ENCODE data around the gene SLC12A3.

SLC12A3 gene

DNA sequence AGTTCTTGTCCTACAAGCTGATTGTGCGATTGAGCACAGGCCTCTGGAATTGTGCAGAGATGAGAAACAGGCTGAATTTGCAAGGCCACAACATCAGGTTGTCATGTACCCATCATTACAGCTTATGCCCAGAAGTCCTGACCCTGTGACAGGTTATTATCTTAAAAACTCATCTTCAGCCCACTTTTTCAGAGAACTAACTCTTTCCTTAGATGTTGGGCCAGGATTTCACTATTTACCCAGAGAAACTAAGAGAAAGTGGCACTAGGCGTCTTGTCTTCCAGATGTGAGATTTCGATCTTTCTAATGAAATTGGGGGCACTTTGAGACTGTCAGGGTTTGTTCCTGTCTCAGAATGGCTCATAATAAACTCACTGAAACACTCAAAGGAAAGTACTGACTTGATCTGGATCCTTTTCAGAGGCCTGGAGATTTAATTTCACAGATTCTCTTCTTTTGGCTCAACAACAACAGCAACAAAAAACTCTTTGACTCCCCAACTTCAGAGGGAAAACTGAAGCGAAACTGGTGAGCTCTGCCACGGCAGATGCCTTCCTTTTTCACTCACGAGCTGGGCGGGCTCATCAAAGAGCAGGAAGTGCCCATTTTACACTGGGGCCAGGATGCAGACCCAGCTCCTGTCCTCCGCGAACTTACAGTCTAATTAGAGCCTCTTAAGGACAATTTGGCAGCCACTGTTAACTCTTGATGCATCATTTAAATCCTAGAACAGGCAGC lies 17.7 kb upstream of the SLC12A3 start:
- Histone ChIP-seq H3K27me3 (ENCODE audit: insufficient read depth, insufficient read length) (no peaks in the 10 kb centered on the region), H3K9ac (ENCODE audit: insufficient read length, low read depth) (no peak overlapping the region), H3K9me3 (ENCODE audit: insufficient read depth, low read length) (peaks cover 16% of the 10 kb centered on the region), H3K36me3 (ENCODE audit: insufficient read depth, insufficient read length, low read length) (peaks cover 38% of the 10 kb centered on the region), H3K4me1 (ENCODE audit: insufficient read depth, insufficient read length) (peaks cover 13% of the 10 kb centered on the region), H3K4me3 (ENCODE audit: insufficient read length, low read depth) (no peak overlapping the region)
- no peak for DNase-seq (ENCODE audit: low read depth, low spot score)
- no peak for TF ChIP-seq SUZ12 (IDR thresholded peaks at IDR 0.05; ENCODE audit: extremely low read depth, insufficient read depth, insufficient read length)
- no peak for TF ChIP-seq YY1 (IDR thresholded peaks at IDR 0.05; ENCODE audit: insufficient read depth, insufficient read length)
- no peak for TF ChIP-seq ZNF274 (IDR thresholded peaks at IDR 0.05; ENCODE audit: low read depth, low read length)

GRCh38 chr16:56848029-56848936 lies 16.7 kb upstream of the SLC12A3 start:
- no peak overlapping the region for H3K4me3 ChIP-seq (ENCODE audit: insufficient read length, low read depth)
- no peak for DNase-seq (ENCODE audit: low read depth, low spot score)
- no peak overlapping the region for H3K9ac ChIP-seq (ENCODE audit: insufficient read length, low read depth)
- no peaks in the 10 kb centered on the region for H3K27me3 ChIP-seq (ENCODE audit: insufficient read depth, insufficient read length)
- H3K9me3 ChIP-seq (ENCODE audit: insufficient read depth, low read length) = peaks cover 16% of the 10 kb centered on the region
- peaks cover 29% of the 10 kb centered on the region for H3K36me3 ChIP-seq (ENCODE audit: insufficient read depth, insufficient read length, low read length)
- TF ChIP-seq SUZ12 (IDR thresholded peaks at IDR 0.05; ENCODE audit: extremely low read depth, insufficient read depth, insufficient read length) (no peak), ZNF274 (IDR thresholded peaks at IDR 0.05; ENCODE audit: low read depth, low read length) (no peak), YY1 (IDR thresholded peaks at IDR 0.05; ENCODE audit: insufficient read depth, insufficient read length) (no peak)
- peaks cover 13% of the 10 kb centered on the region for H3K4me1 ChIP-seq (ENCODE audit: insufficient read depth, insufficient read length)

DNA sequence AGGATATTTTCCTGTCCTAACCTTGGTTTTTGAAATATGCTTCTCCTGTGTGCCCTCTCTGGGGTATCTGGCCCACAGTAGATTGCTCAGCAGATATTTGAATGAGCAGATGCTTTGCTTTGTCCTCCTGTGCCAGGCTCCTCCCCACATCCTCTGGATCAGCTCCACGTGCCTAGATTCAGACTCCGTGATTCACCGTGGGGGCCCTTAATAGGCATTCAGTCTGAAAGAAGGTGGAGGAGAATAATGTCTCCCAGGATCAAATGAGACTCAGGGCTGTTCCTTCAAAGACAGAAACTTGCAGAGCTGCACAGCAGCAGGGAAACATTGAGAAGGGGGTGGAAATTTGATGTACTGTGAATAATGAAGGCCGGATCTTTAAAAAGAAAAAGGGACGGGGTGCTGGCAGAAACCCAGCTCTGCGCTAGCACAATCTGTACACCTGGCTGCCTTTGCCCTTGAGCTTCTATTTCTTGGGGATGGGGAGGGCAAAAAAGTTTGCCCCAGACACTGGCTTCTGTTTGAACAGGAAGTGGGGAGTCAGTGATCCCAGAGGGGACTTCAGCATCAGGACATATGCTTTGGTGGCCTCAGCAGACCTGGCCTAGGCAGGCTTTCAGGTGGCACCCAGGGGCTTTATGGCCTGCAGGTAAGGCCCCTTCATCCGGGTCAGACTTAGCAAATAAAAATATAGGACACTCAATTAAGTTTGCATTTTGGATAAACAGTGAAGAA lies 15.9 kb upstream of the SLC12A3 start:
- no peak for TF ChIP-seq ZNF274 (IDR thresholded peaks at IDR 0.05; ENCODE audit: low read depth, low read length)
- no peak for TF ChIP-seq SUZ12 (IDR thresholded peaks at IDR 0.05; ENCODE audit: extremely low read depth, insufficient read depth, insufficient read length)
- TF ChIP-seq YY1 (IDR thresholded peaks at IDR 0.05; ENCODE audit: insufficient read depth, insufficient read length) = no peak
- peaks cover 21% of the 10 kb centered on the region for H3K36me3 ChIP-seq (ENCODE audit: insufficient read depth, insufficient read length, low read length)
- peaks cover 16% of the 10 kb centered on the region for H3K9me3 ChIP-seq (ENCODE audit: insufficient read depth, low read length)
- no peak for DNase-seq (ENCODE audit: low read depth, low spot score)
- no peak overlapping the region for H3K4me3 ChIP-seq (ENCODE audit: insufficient read length, low read depth)
- no peak overlapping the region for H3K9ac ChIP-seq (ENCODE audit: insufficient read length, low read depth)
- H3K27me3 ChIP-seq (ENCODE audit: insufficient read depth, insufficient read length) = no peaks in the 10 kb centered on the region
- peaks cover 13% of the 10 kb centered on the region for H3K4me1 ChIP-seq (ENCODE audit: insufficient read depth, insufficient read length)

DNA sequence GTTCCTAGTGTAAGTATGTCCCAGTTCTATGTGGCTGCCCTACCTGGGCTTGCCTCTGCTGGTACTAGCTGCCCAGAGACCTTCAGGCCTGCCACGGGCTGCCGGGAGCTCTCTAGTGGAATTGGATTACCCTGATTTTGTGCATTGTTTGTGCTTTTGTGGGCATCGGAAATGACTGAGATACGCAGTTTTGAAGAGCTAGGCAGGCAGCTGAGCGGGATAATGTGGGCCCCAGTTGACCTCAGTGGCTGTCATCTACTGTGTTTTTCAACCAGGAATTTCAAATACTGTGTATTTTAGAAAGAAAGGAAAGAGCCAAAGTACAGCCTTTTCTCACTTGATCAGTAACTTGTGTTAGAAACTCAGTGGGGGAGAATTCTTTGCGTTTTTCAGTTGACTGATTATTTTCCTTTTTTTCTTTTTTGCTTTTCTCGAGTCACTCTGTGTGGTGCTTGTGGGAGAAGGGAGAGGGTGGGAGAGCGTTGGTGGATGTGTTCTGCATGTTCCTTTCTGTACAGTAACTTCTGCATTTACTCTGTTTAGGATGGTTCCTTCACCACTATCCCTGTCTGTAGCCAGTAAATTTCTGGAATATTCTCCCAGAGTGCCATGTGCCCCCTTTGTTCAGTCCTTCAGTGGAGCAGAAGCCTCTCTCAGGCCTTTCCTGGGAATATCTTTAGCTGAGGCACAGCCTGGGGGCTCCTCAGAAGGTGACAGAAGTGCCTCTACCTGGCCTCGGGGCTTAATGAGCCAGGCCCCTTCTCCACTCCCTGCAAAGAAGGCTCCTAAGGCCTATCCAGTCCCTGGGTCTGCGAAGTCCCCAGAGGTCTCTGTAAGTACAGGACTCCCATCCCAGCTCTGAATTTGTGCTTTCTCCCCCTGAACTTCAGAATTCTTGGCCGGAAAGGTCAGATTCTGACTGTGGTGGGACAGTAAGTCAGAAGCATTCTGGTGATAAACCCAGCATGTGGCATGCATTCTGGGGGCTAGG lies 15.0 kb upstream of the SLC12A3 start:
- peaks cover 16% of the 10 kb centered on the region for H3K9me3 ChIP-seq (ENCODE audit: insufficient read depth, low read length)
- TF ChIP-seq SUZ12 (IDR thresholded peaks at IDR 0.05; ENCODE audit: extremely low read depth, insufficient read depth, insufficient read length) (no peak), YY1 (IDR thresholded peaks at IDR 0.05; ENCODE audit: insufficient read depth, insufficient read length) (no peak), ZNF274 (IDR thresholded peaks at IDR 0.05; ENCODE audit: low read depth, low read length) (no peak)
- H3K4me1 ChIP-seq (ENCODE audit: insufficient read depth, insufficient read length) = peaks cover 13% of the 10 kb centered on the region
- H3K36me3 ChIP-seq (ENCODE audit: insufficient read depth, insufficient read length, low read length) = peaks cover 14% of the 10 kb centered on the region
- no peak overlapping the region for H3K4me3 ChIP-seq (ENCODE audit: insufficient read length, low read depth)
- DNase-seq (ENCODE audit: low read depth, low spot score) = no peak
- no peak overlapping the region for H3K9ac ChIP-seq (ENCODE audit: insufficient read length, low read depth)
- H3K27me3 ChIP-seq (ENCODE audit: insufficient read depth, insufficient read length) = no peaks in the 10 kb centered on the region

- H3K27me3 ChIP-seq (ENCODE audit: insufficient read depth, insufficient read length) = no peaks in the 10 kb centered on the region
- H3K4me3 ChIP-seq (ENCODE audit: insufficient read length, low read depth) = no peak overlapping the region
- no peak for TF ChIP-seq SUZ12 (IDR thresholded peaks at IDR 0.05; ENCODE audit: extremely low read depth, insufficient read depth, insufficient read length)
- TF ChIP-seq YY1 (IDR thresholded peaks at IDR 0.05; ENCODE audit: insufficient read depth, insufficient read length) = no peak
- no peak for TF ChIP-seq ZNF274 (IDR thresholded peaks at IDR 0.05; ENCODE audit: low read depth, low read length)
- H3K9ac ChIP-seq (ENCODE audit: insufficient read length, low read depth) = no peak overlapping the region
- no peak for DNase-seq (ENCODE audit: low read depth, low spot score)
- peaks cover 16% of the 10 kb centered on the region for H3K9me3 ChIP-seq (ENCODE audit: insufficient read depth, low read length)
- peaks cover 13% of the 10 kb centered on the region for H3K4me1 ChIP-seq (ENCODE audit: insufficient read depth, insufficient read length)
- H3K36me3 ChIP-seq (ENCODE audit: insufficient read depth, insufficient read length, low read length) = no peaks in the 10 kb centered on the region
Observed at GRCh38 chr16:56851671-56852400, 13.2 kb upstream of the SLC12A3 start.

DNA sequence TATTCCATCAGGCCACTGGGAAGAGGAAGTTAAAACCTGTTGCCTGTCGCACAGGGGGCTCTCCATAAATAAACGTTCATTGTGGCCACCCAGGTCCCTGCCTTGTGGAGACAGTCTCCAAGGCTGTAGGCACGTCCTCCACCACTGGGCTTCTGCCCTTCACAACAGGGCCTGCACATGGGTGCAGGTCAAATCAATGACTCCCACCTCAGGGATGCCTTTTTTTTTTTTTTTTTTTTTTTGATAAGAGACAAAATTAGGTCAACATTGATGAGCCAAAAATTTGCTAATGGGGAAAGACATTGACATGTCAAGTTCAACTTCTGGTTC lies 12.6 kb upstream of the SLC12A3 start:
- TF ChIP-seq ZNF274 (IDR thresholded peaks at IDR 0.05; ENCODE audit: low read depth, low read length) = no peak
- TF ChIP-seq YY1 (IDR thresholded peaks at IDR 0.05; ENCODE audit: insufficient read depth, insufficient read length) = no peak
- peaks cover 13% of the 10 kb centered on the region for H3K4me1 ChIP-seq (ENCODE audit: insufficient read depth, insufficient read length)
- H3K9ac ChIP-seq (ENCODE audit: insufficient read length, low read depth) = no peak overlapping the region
- H3K4me3 ChIP-seq (ENCODE audit: insufficient read length, low read depth) = no peak overlapping the region
- H3K9me3 ChIP-seq (ENCODE audit: insufficient read depth, low read length) = peaks cover 16% of the 10 kb centered on the region
- no peaks in the 10 kb centered on the region for H3K27me3 ChIP-seq (ENCODE audit: insufficient read depth, insufficient read length)
- H3K36me3 ChIP-seq (ENCODE audit: insufficient read depth, insufficient read length, low read length) = no peaks in the 10 kb centered on the region
- no peak for DNase-seq (ENCODE audit: low read depth, low spot score)
